Ascending aorta (tissue), 2 donors: ENCODE data around the gene CMTM8. TPM values are rescaled to one million over a fixed set of nuclear protein-coding genes. Genes with fewer than 3 reads are reported as not detected.
A peak's percentile ranks its signal among the peaks of the same experiment; 100 is the strongest.

Experiments
- DNase-seq, 2 donors: peaks; one replicate each; pipeline ENCODE4 v3.0.0-alpha.2; 2019; ENCODE audit warnings: low spot score in 2 of 2
- H3K27ac ChIP-seq, 2 donors: fragments of 200-600 bp; sonication (generic); one replicate each; pipeline ENCODE4 v1.5.1; 2016 to 2017; ENCODE audit warnings: mild to moderate bottlenecking in 1 of 2
- H3K27me3 ChIP-seq: fragments of 200-600 bp; sonication (generic); one replicate; pipeline ENCODE4 v1.5.1; 2017
- H3K36me3 ChIP-seq, 2 donors: fragments of 200-600 bp; sonication (generic); one replicate each; pipeline ENCODE4 v1.5.1; 2016
- H3K4me1 ChIP-seq, 2 donors: fragments of 200-600 bp; sonication (generic); one replicate each; pipeline ENCODE4 v1.5.1; 2016 to 2017; ENCODE audit warnings: mild to moderate bottlenecking in 1 of 2
- H3K4me3 ChIP-seq, 2 donors: fragments of 200-600 bp; sonication (generic); one replicate each; pipeline ENCODE4 v1.5.1; 2016 to 2017; ENCODE audit warnings: mild to moderate bottlenecking in 1 of 2
- H3K9me3 ChIP-seq, 2 donors: fragments of 200-600 bp; sonication (generic); one replicate each; pipeline ENCODE4 v1.5.1; 2016
- intact Hi-C: fragments of 100-400 bp; cut with DNase I; formaldehyde crosslinking; loops from one replicate; pipeline ENCODE4 v1.15.1; 2023
- total RNA-seq: library from RNA; depleted of rRNA; stranded (reverse); fragments of >200 nt; gene quantifications from one replicate; pipeline ENCODE4 v1.1.0, GENCODE V29; 2016
- TF ChIP-seq, protein P1 (sequence below), 3 experiments: fragments of 200-600 bp in 2 of 3; fragments of 450-650 bp in 1 of 3; sonication (generic) in 2 of 3; IDR thresholded peaks; one replicate each; pipeline ENCODE4 v1.5.1; 2016 to 2019; ENCODE audit warnings: antibody characterized with exemption in 3 of 3, mild to moderate bottlenecking in 1 of 3, moderate library complexity in 1 of 3

CMTM8 gene
- total RNA-seq, 1 donor from 2014 or later: 6.6 TPM

DNA sequence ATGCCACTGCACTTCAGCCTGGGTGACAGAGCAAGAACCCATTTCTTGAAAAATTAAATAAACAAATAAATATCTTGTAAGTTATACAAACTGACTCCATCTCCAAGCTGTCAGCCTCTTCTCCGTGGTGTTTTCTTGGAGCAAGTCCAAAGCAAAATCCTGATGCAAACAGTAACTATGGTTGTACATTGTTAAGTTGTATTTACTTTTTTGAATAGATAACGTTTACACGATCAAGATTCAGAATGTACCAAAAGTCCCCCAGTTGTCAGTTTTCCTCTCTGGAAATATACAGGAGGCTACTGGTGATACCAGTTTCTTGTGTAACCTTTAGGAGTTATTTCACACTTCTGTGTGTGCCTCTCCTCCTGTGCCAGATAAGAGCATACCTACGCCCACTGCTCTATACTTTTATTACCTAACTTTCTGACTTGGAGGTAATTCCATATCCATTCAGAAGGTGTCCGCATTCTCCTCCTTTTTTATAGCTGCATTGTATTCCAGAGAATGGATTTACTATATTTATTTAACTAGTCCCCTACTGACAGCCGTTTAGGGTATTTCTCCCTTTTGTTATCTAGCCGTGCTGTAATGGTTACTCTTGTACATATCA is 167.3 kb downstream of the CMTM8 start:
- no peak for DNase-seq
- H3K27ac ChIP-seq: no peak overlapping the region
- intact Hi-C loops: no loop called here

DNA sequence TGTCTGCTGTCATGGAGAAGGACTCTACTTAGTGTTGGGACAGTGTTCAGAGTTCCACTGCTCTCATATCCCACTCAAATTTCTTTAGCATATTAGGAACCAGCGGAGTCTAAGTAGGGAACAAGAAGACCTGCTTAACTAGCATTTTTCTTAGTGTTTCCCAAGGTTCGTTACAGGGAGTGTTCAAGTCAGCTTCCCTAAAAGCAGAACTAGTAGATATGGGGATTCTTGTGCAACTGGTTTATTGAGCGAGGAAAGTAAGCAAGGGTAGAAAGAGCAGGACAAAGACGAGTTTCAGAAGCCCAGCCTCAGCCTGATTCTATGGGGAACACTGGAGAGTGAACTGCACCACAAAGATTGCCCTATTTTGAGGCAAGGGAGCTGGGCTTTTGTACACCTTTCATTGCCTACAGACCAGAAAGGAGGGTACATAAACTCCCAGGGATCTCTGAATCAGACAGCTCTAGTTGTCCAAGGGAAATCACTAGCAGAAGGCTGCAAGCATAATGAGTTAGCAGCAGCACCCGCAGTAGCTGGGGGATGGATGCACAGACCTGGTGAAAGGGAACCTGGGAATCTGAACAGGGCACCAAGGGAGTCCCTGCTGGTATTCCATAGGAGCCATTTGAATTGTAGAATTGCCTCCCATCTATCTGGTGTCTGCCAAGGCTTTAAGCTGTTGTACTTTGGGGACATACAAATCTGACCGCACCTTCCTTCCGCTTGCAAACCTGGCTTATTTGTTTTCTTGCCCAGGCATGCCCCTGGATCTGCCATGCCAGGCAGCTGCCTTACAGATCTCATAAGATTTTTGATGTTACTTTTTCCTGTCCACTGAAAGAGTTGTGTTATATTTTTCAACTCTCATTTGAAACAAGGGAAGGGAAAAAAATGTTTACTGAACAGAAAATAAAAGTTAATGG is 168.3 kb downstream of the CMTM8 start:
- H3K4me1 ChIP-seq: no peaks in the 10 kb centered on the region
- TF ChIP-seq, protein P1, sequence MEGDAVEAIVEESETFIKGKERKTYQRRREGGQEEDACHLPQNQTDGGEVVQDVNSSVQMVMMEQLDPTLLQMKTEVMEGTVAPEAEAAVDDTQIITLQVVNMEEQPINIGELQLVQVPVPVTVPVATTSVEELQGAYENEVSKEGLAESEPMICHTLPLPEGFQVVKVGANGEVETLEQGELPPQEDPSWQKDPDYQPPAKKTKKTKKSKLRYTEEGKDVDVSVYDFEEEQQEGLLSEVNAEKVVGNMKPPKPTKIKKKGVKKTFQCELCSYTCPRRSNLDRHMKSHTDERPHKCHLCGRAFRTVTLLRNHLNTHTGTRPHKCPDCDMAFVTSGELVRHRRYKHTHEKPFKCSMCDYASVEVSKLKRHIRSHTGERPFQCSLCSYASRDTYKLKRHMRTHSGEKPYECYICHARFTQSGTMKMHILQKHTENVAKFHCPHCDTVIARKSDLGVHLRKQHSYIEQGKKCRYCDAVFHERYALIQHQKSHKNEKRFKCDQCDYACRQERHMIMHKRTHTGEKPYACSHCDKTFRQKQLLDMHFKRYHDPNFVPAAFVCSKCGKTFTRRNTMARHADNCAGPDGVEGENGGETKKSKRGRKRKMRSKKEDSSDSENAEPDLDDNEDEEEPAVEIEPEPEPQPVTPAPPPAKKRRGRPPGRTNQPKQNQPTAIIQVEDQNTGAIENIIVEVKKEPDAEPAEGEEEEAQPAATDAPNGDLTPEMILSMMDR (IDR thresholded peaks at IDR 0.05): no peak
- no peaks in the 10 kb centered on the region for H3K36me3 ChIP-seq
- no peaks in the 10 kb centered on the region for H3K27me3 ChIP-seq
- H3K4me3 ChIP-seq: no peak overlapping the region
- intact Hi-C loops: no loop called here
- no peaks in the 10 kb centered on the region for H3K9me3 ChIP-seq
- DNase-seq: no peak
- peak overlapping the region in 1 of 2 donors; percentile 16 for H3K27ac ChIP-seq

More for the DNA sequence above, 167.3 kb downstream of the CMTM8 start:
- H3K4me1 ChIP-seq: peaks cover 0 to 5% of the 10 kb centered on the region in 2 donors
- H3K27me3 ChIP-seq: no peaks in the 10 kb centered on the region
- no peaks in the 10 kb centered on the region for H3K9me3 ChIP-seq
- H3K4me3 ChIP-seq: no peak overlapping the region
- no peaks in the 10 kb centered on the region for H3K36me3 ChIP-seq
- TF ChIP-seq, protein P1 (IDR thresholded peaks at IDR 0.05): no peak

DNA sequence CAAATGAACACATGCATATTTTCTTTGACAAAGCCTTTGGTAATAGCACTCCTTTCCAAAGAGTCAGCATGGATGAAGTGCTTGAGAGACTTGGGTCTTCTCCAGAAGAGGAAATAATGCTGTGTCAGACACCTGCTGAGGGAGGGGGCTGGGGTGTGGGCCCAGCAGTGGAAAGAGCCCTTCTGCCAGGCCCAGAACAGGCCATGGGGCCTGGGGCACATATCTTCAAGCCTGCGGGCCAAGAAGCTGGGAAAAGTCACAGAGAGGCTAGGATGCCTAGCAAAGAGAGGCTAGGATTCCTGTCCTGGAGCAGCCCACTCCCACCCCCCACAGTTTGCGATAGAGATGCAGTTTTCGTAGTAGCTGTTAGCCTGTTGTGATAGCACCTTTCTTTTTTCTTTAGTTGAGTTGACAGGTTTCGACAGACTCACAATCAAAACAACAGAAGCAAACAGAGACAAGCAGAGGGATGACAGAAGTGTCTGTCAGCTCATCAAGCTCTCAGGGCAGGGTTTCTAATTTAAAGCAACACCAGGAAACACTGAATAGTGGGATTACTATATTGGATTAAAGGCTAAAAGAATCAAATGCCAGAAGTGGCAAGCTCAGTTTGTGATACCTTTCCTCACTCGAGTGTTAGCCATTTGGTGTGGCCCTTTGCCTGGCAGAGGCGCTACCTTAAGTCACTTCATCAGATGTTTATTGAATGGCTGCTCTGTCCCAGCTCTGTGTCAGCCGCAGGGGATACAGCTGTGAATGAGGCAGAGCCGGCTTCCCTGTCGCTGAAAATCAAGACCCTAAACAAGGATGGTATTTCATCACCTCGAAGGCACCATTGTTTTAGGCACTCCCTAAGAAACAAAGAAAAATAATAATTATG is 172.1 kb downstream of the CMTM8 start:
- TF ChIP-seq, protein P1 (IDR thresholded peaks at IDR 0.05): no peak
- Histone ChIP-seq H3K9me3 (no peaks in the 10 kb centered on the region), H3K27me3 (no peaks in the 10 kb centered on the region), H3K36me3 (no peaks in the 10 kb centered on the region), H3K4me3 (no peak overlapping the region), H3K4me1 (no peaks in the 10 kb centered on the region), H3K27ac (no peak overlapping the region)
- intact Hi-C loops: no loop called here
- DNase-seq: peak in 1 of 2 donors; percentile 51

DNA sequence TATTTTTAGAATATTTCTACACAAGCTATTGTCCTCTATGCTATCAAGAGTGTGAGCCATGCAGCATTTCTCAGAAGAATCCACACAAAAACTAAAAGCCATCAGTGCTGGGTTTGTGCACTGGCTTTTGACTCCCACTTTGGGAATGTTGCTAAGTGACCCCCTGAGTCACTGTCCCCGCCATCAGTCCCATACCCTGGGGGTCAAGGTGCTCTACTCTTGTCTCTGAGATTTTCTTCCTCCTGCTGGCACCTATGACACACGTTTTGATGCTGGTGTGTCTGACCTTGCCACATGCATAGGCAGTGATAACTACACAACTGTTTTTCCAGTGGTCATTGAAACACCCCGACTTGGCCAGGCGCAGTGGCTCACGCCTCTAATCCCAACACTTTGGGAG is 173.0 kb downstream of the CMTM8 start:
- Histone ChIP-seq H3K4me1 (no peaks in the 10 kb centered on the region), H3K27me3 (no peaks in the 10 kb centered on the region), H3K4me3 (no peak overlapping the region), H3K27ac (no peak overlapping the region), H3K36me3 (no peaks in the 10 kb centered on the region), H3K9me3 (no peaks in the 10 kb centered on the region)
- TF ChIP-seq, protein P1 (IDR thresholded peaks at IDR 0.05): no peak
- intact Hi-C loops: no loop called here
- no peak for DNase-seq

DNA sequence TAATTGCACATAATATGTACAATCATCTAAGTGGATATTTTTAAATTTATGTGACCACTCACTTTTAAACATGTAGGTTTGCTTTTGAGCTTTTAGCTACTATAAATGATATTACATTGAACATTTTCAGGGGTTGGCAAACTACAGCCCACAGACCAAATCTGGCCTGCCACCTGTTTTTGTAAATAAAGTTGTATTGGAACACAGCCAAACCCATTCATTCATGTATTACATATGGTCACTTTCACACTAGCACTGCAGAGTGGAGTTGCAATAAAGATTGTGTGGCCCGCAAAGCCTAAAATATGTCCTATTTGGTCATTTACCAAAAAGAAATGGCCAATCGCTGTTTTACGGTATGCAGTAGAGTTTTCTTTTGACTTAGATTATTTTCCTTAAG is 174.4 kb downstream of the CMTM8 start:
- H3K4me3 ChIP-seq: no peak overlapping the region
- TF ChIP-seq, protein P1 (IDR thresholded peaks at IDR 0.05): no peak
- H3K4me1 ChIP-seq: no peaks in the 10 kb centered on the region
- no peaks in the 10 kb centered on the region for H3K36me3 ChIP-seq
- intact Hi-C loops: no loop called here
- no peaks in the 10 kb centered on the region for H3K9me3 ChIP-seq
- H3K27me3 ChIP-seq: no peaks in the 10 kb centered on the region
- no peak for DNase-seq
- H3K27ac ChIP-seq: no peak overlapping the region
